ENCODE results near the gene ATP8B3. TPM values are rescaled to one million over a fixed set of nuclear protein-coding genes. Genes with fewer than 3 reads are reported as not detected.

Gene ATP8B3
- total RNA-seq, 2 donors from 2014 or later = 0.51 to 0.74 TPM

GRCh38 chr19:1747285-1748114, 64.6 kb downstream of the ATP8B3 start:
- H3K27me3 ChIP-seq = peaks cover 56 to 70% of the 10 kb centered on the region in 2 donors
- peaks cover 0 to 28% of the 10 kb centered on the region in 2 donors for H3K4me1 ChIP-seq
- no peak overlapping the region for H3K4me3 ChIP-seq
- no peaks in the 10 kb centered on the region for H3K9me3 ChIP-seq
- TF ChIP-seq CTCF (IDR thresholded peaks at IDR 0.05) = no peak
- no peak for DNase-seq (ENCODE audit: low spot score)
- H3K27ac ChIP-seq = no peak overlapping the region
- H3K36me3 ChIP-seq = no peaks in the 10 kb centered on the region

- Histone ChIP-seq H3K4me3 (no peak overlapping the region), H3K27me3 (peaks cover 49 to 67% of the 10 kb centered on the region in 2 donors), H3K4me1 (peaks cover 0 to 28% of the 10 kb centered on the region in 2 donors), H3K36me3 (no peaks in the 10 kb centered on the region), H3K9me3 (no peaks in the 10 kb centered on the region), H3K27ac (no peak overlapping the region)
- DNase-seq (ENCODE audit: low spot score) = no peak
- TF ChIP-seq CTCF (IDR thresholded peaks at IDR 0.05) = no peak
Measured at GRCh38 chr19:1746401-1747284, 65.4 kb downstream of the ATP8B3 start.

GRCh38 chr19:1745589-1746031, 66.5 kb downstream of the ATP8B3 start:
- Histone ChIP-seq H3K36me3 (no peaks in the 10 kb centered on the region), H3K4me1 (peaks cover 0 to 28% of the 10 kb centered on the region in 2 donors), H3K9me3 (no peaks in the 10 kb centered on the region), H3K4me3 (no peak overlapping the region), H3K27ac (no peak overlapping the region), H3K27me3 (peaks cover 46 to 62% of the 10 kb centered on the region in 2 donors)
- TF ChIP-seq CTCF (IDR thresholded peaks at IDR 0.05) = no peak
- DNase-seq (ENCODE audit: low spot score) = no peak

GRCh38 chr19:1744822-1745563, 67.1 kb downstream of the ATP8B3 start:
- no peaks in the 10 kb centered on the region for H3K36me3 ChIP-seq
- no peak for DNase-seq (ENCODE audit: low spot score)
- TF ChIP-seq CTCF (IDR thresholded peaks at IDR 0.05) = no peak
- no peak overlapping the region for H3K27ac ChIP-seq
- H3K4me1 ChIP-seq = peaks cover 0 to 23% of the 10 kb centered on the region in 2 donors
- peaks cover 0 to 6% of the 10 kb centered on the region in 2 donors for H3K9me3 ChIP-seq
- no peak overlapping the region for H3K4me3 ChIP-seq
- peaks cover 40 to 56% of the 10 kb centered on the region in 2 donors for H3K27me3 ChIP-seq

- peaks cover 0 to 15% of the 10 kb centered on the region in 2 donors for H3K4me1 ChIP-seq
- peaks cover 0 to 8% of the 10 kb centered on the region in 2 donors for H3K9me3 ChIP-seq
- no peak for DNase-seq (ENCODE audit: low spot score)
- H3K4me3 ChIP-seq = no peak overlapping the region
- TF ChIP-seq CTCF (IDR thresholded peaks at IDR 0.05) = no peak
- no peak overlapping the region for H3K27ac ChIP-seq
- no peaks in the 10 kb centered on the region for H3K36me3 ChIP-seq
- H3K27me3 ChIP-seq = peaks cover 33 to 48% of the 10 kb centered on the region in 2 donors
Measured at GRCh38 chr19:1744133-1744665, 67.9 kb downstream of the ATP8B3 start.
